HepG2 (cell line): Measurements from ENCODE around the gene RNH1. TPM values are rescaled to one million over a fixed set of nuclear protein-coding genes. Genes with fewer than 3 reads are reported as not detected.

Source experiments
- ATAD3A ChIP-seq: sonication (generic); formaldehyde crosslinking; IDR thresholded peaks from 2 replicates; pipeline ENCODE4 v1.4.0; 2020; ENCODE audit warnings: missing genetic modification reagents
- DPF2 ChIP-seq: sonication (generic); formaldehyde crosslinking; IDR thresholded peaks from 2 replicates; pipeline ENCODE4 v1.4.0; 2020; ENCODE audit warnings: mild to moderate bottlenecking, low read depth, missing genetic modification reagents, borderline replicate concordance
- GATAD2A ChIP-seq: IDR thresholded peaks from 2 replicates; pipeline ENCODE4 v1.6.1; 2016
- HMG20A ChIP-seq: IDR thresholded peaks from 2 replicates; pipeline ENCODE4 v1.6.1; 2016; ENCODE audit warnings: borderline replicate concordance
- KAT8 ChIP-seq: IDR thresholded peaks from 2 replicates; pipeline ENCODE4 v1.6.1; 2016; ENCODE audit warnings: missing genetic modification reagents, missing compliant biosample characterization
- NFE2 ChIP-seq: sonication (generic); formaldehyde crosslinking; IDR thresholded peaks from 2 replicates; pipeline ENCODE4 v1.4.0; 2020; ENCODE audit warnings: missing genetic modification reagents
- NFRKB ChIP-seq: fragments of 450-650 bp; IDR thresholded peaks from 2 replicates; pipeline ENCODE4 v1.6.1; 2017
- NR0B2 ChIP-seq: sonication (generic); formaldehyde crosslinking; IDR thresholded peaks from 2 replicates; pipeline ENCODE4 v1.4.0; 2020; ENCODE audit warnings: mild to moderate bottlenecking, missing genetic modification reagents
- POLR2AphosphoS5 ChIP-seq: IDR thresholded peaks from 2 replicates; pipeline ENCODE4 v1.6.1; 2012; ENCODE audit warnings: low read depth, low read length
- RXRA ChIP-seq: sonication (generic); formaldehyde crosslinking; IDR thresholded peaks from 2 replicates; pipeline ENCODE4 v1.5.1; 2020; ENCODE audit warnings: missing genetic modification reagents
- SMARCE1 ChIP-seq: fragments of 450-650 bp; IDR thresholded peaks from 2 replicates; pipeline ENCODE4 v1.6.1; 2017; ENCODE audit warnings: borderline replicate concordance
- SP140L ChIP-seq: sonication (generic); formaldehyde crosslinking; IDR thresholded peaks from 2 replicates; pipeline ENCODE4 v1.4.0; 2020; ENCODE audit warnings: missing genetic modification reagents, borderline replicate concordance
- SUZ12 ChIP-seq: fragments of 150-350 bp; IDR thresholded peaks from 2 replicates; pipeline ENCODE4 v1.6.1; 2014; ENCODE audit warnings: low read depth, low read length
- ZKSCAN1 ChIP-seq: fragments of 150-350 bp; IDR thresholded peaks from 2 replicates; pipeline ENCODE4 v1.6.1; 2014; ENCODE audit warnings: low read length
- ZNF350 ChIP-seq: sonication (generic); formaldehyde crosslinking; IDR thresholded peaks from 2 replicates; pipeline ENCODE4 v1.4.0; 2020; ENCODE audit warnings: mild to moderate bottlenecking, low read depth, missing genetic modification reagents, borderline replicate concordance
- ZNF569 ChIP-seq: sonication (generic); formaldehyde crosslinking; IDR thresholded peaks from 2 replicates; pipeline ENCODE4 v1.5.0; 2020; ENCODE audit warnings: mild to moderate bottlenecking, missing genetic modification reagents, moderate library complexity, borderline replicate concordance
- ZNF574 ChIP-seq: sonication (generic); formaldehyde crosslinking; IDR thresholded peaks from 2 replicates; pipeline ENCODE4 v1.4.0; 2020; ENCODE audit warnings: missing genetic modification reagents
- ZNF782 ChIP-seq: sonication (generic); formaldehyde crosslinking; IDR thresholded peaks from 2 replicates; pipeline ENCODE4 v1.4.0; 2020; ENCODE audit warnings: missing genetic modification reagents, mild to moderate bottlenecking, borderline replicate concordance
- polyA plus RNA-seq, 8 experiments: library from polyadenylated mRNA; depleted of rRNA in 3 of 8; stranded (reverse) in 7 of 8; unstranded in 1 of 8; fragments of >200 nt; fragmentation: Illumina TruSeq in 4 of 8; extraction: Trizol in 4 of 8; gene quantifications; 2 replicates each; pipeline versions ENCODE4 v1.2.1 to v1.2.3, GENCODE V29; 2011 to 2016; ENCODE audit warnings: low read depth in 4 of 8, missing spikeins in 1 of 8, mixed read lengths in 1 of 8; ENCODE audit not compliant: insufficient read depth in 1 of 8
- total RNA-seq, 5 experiments: library from RNA; depleted of rRNA; stranded (reverse); fragments of >200 nt; fragmentation: Illumina TruSeq; extraction: Trizol; gene quantifications; 2 replicates each; pipeline ENCODE4 v1.2.3, GENCODE V29; 2016; ENCODE audit warnings: low read depth in 1 of 5
- TF ChIP-seq, protein P1 (sequence below): IDR thresholded peaks from 2 replicates; pipeline ENCODE4 v1.6.1; 2016; ENCODE audit warnings: low read depth, borderline replicate concordance
- TF ChIP-seq, protein P2 (sequence below): sonication (generic); formaldehyde crosslinking; IDR thresholded peaks from 2 replicates; pipeline ENCODE4 v1.5.0; 2020; ENCODE audit warnings: mild to moderate bottlenecking, missing genetic modification reagents
- TF ChIP-seq, protein P3 (sequence below): sonication (generic); formaldehyde crosslinking; conservative IDR thresholded peaks from 2 replicates; pipeline ENCODE4 v1.4.0; 2020; ENCODE audit warnings: missing genetic modification reagents

RNH1 gene
- total and polyA plus RNA-seq, 2 of the 13 experiments (the other 11 are each of a cell fraction or from before 2014, with no cell fraction given), result 36.0 to 74.1 TPM

- TF ChIP-seq ZNF574 (CRISPR knock-in tag) (peak; percentile 70), ZNF782 (CRISPR knock-in tag) (peak; percentile 45; the same call in 1 of the 2 replicates), ATAD3A (no peak), SP140L (CRISPR knock-in tag) (no peak), SMARCE1 (no peak), KAT8 (peak; percentile 71; the same call in 1 of the 2 replicates), POLR2AphosphoS5 (0 out of 2 replicates have a peak, but pooled peaks have one; percentile 27), DPF2 (CRISPR knock-in tag) (no peak), NFRKB (no peak), NFE2 (CRISPR knock-in tag) (no peak), GATAD2A (CRISPR knock-in tag) (no peak), ZNF350 (no peak), NR0B2 (CRISPR knock-in tag) (peak; percentile 72; the same call in 1 of the 2 replicates), ZKSCAN1 (no peak), SUZ12 (no peak), HMG20A (CRISPR knock-in tag) (no peak), RXRA (peak; percentile 11; the same call in 1 of the 2 replicates), ZNF569 (CRISPR knock-in tag) (0 out of 2 replicates have a peak, but pooled peaks have one; percentile 53)
- TF ChIP-seq, protein P1, sequence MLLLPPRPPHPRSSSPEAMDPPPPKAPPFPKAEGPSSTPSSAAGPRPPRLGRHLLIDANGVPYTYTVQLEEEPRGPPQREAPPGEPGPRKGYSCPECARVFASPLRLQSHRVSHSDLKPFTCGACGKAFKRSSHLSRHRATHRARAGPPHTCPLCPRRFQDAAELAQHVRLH (CRISPR knock-in tag), result no peak
- TF ChIP-seq, protein P2, sequence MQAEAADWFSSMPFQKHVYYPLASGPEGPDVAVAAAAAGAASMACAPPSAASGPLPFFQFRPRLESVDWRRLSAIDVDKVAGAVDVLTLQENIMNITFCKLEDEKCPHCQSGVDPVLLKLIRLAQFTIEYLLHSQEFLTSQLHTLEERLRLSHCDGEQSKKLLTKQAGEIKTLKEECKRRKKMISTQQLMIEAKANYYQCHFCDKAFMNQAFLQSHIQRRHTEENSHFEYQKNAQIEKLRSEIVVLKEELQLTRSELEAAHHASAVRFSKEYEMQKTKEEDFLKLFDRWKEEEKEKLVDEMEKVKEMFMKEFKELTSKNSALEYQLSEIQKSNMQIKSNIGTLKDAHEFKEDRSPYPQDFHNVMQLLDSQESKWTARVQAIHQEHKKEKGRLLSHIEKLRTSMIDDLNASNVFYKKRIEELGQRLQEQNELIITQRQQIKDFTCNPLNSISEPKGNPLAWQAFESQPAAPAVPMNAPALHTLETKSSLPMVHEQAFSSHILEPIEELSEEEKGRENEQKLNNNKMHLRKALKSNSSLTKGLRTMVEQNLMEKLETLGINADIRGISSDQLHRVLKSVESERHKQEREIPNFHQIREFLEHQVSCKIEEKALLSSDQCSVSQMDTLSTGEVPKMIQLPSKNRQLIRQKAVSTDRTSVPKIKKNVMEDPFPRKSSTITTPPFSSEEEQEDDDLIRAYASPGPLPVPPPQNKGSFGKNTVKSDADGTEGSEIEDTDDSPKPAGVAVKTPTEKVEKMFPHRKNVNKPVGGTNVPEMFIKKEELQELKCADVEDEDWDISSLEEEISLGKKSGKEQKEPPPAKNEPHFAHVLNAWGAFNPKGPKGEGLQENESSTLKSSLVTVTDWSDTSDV, result no peak
- TF ChIP-seq, protein P3, sequence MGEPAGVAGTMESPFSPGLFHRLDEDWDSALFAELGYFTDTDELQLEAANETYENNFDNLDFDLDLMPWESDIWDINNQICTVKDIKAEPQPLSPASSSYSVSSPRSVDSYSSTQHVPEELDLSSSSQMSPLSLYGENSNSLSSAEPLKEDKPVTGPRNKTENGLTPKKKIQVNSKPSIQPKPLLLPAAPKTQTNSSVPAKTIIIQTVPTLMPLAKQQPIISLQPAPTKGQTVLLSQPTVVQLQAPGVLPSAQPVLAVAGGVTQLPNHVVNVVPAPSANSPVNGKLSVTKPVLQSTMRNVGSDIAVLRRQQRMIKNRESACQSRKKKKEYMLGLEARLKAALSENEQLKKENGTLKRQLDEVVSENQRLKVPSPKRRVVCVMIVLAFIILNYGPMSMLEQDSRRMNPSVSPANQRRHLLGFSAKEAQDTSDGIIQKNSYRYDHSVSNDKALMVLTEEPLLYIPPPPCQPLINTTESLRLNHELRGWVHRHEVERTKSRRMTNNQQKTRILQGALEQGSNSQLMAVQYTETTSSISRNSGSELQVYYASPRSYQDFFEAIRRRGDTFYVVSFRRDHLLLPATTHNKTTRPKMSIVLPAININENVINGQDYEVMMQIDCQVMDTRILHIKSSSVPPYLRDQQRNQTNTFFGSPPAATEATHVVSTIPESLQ (CRISPR knock-in tag), result no peak; the same call in 1 of the 2 replicates
Observed at GRCh38 chr11:518463-519202, 11.6 kb upstream of the RNH1 start (continued).
